ENCODE measurements around the gene SMCO4.
"Not testable (repeated sequence)": the region's sequence is repeated elsewhere in the genome, so short reads cannot be mapped to it uniquely, and the experiment has no call there.

The SMCO4 gene, protein sequence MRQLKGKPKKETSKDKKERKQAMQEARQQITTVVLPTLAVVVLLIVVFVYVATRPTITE

GRCh38 chr11:93543292-93543977 is at the start of gene SMCO4:
TSS of gene SMCO4 (minus strand) at chr11:93543391. CDS start at chr11:93479189, 64,202 bp downstream.
- DNase-seq, result peak; percentile 69

GRCh38 chr11:93591247-93591898 is 48.2 kb upstream of the SMCO4 start:
- no peak for DNase-seq

- no peak for DNase-seq
Observed at GRCh38 chr11:93589347-93589746, 46.2 kb upstream of the SMCO4 start.

DNA sequence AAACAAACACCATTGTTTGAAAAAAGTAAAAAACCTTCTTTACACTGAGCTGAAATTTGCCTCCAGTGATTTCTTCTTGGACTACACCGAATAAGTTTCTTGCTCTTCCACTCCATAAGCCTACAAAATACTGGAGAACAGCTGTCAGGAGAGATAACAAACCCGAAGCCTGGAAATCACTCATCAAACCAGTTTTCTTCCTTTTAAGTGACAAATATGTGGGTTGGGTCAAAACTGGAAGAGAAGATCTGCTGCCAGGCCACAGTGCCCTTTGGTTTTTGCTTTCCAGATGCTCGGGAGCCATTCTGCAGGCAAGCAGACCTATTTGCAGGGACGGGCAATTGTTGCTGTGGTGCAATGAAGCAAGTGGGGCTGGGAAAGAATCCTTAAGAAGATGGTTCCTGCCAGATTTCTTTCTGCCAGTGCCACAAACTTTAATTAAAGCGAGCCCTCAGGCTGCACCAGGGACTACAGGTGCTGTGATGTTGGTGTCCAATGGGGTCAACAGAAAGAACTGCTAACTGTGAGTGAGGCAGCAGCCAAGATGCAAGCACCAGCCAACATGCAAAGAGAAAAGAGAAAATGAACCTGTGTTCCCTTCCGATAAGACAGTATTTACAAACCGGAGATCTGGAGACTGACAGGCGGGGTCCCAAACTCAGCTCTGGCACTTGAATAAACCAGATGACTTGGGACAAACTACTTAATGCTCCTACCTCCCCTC is 44.8 kb upstream of the SMCO4 start:
- DNase-seq, result no peak

- DNase-seq, result not testable (repeated sequence)
Observed at GRCh38 chr11:93587425-93587824, 44.2 kb upstream of the SMCO4 start.

- DNase-seq, result no peak
Observed at GRCh38 chr11:93585758-93586157, 42.6 kb upstream of the SMCO4 start.

DNA sequence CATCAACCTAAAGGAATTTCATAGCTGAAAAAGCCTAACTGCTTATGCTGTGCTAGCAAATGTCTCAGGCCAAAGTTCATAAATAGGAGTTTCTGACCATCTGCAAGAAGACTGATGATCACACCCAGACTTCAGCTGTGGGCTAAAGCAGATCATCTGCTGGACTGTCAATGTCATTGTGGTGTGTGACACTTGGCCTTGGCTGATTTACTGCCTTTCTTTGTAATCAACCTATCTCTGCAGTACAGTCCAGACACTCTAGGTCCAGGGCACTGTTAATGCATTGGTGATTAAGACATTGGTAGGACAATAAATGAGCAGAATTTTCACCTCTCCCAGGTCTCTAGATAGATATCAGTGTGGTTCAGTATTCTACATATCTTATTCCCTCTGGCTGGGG is 40.3 kb upstream of the SMCO4 start:
- DNase-seq, result no peak

DNA sequence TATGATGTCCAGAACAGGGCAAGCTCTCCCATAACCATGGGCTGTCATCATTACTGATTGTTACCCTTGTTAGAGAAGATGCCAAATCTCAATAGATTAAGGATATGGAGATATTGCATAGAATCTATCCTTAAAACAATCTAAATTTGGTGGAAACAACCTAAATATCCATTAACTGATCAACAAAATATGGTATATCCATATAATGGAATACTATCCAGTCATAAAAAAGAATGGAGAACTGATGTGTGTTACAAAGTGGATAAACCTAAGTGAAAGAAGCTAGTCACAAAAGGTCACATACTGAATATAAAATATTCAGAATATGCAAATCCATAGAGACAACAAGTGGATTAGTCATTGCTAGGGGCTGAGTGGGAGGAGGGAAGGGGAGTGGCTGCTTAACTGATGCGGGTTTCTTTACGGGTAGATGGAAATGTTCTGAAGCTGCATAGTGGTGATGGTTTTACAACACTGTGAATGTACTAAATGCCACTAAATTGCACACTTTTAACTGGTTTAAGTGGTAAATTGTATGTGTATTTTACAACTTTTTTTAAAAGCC is 36.1 kb upstream of the SMCO4 start:
- no peak for DNase-seq

- no peak for DNase-seq
Observed at GRCh38 chr11:93577286-93577685, 34.1 kb upstream of the SMCO4 start.

DNA sequence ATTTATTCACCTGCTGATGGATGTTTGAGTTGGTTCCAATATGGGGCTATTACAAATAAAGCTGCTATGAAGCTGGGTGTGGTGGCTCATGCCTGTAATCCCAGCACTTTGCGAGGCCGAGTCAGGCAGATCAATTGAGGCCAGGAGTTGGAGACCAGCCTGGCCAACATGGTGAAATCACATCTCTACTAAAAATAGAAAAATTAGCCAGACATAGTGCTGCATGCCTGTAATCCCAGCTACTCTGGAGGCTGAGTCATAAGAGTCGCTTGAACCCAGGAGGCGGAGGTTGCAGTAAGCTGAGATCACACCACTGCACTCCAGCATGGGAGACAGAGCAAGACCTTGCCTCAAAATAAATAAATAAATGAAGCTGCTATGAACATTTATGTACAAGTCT is 33.7 kb upstream of the SMCO4 start:
- not testable (repeated sequence) for DNase-seq

DNA sequence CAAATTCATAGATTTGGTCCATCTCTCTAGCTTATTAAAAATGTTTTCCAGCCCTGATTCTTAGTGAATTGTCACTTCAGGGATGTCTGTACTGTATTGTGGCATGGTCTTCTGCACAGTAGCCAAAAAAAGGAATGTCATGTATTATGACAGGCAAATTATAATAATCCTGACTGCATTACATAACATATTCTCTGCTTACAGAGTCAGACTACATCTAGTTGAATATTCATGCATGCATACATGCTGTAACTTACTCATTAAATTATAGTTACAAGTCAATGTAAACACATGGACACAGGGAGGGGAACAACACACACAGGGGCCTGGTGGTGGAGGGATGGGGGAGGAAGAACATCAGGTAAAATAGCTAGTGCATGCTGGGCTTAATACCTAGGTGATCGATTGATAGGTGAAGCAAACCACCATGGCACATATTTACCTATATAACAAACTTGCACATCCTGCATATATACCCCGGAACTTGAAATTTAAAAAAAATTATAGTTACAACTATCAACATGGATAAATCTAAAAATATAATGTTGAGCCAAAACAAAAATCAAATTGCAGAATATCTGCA is 31.5 kb upstream of the SMCO4 start:
- DNase-seq, result no peak

DNA sequence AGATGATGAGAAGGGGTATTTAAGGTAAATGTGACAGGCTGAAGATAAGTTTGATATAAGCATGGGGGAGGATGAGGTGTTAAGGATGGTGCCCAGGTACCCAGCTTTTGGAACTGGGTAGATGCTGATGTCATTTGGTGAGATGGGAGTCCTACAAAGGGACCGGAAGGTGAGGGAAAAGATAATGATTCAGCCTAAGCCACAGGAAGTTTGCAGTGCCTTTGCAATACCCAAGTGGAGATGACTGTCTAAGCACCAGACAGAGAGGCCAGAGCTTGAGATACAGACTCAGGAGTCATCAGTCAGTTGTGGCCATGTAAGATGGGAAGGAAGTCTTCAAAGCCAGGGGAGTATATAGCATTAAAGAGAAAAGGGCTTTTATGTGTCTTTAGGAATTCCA is 30.0 kb upstream of the SMCO4 start:
- DNase-seq, result no peak

DNA sequence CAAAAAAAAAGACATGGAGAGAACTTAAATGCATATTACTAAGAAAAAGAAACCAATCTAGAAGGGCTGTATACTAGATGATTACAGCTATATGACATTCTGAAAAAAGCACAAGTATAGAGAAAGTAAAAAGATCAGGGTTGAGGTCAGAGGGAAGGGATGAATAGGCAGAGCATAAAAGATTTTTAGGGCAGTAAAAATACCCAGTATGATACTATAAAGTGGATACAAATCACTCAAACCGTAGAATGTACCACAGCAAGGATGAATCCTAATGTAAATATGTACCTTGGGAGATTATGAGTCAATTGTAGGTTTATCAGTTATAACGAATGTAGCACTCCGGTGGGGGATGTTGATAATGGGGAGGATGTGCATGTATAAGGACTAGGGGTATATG is 29.4 kb upstream of the SMCO4 start:
- no peak for DNase-seq

DNA sequence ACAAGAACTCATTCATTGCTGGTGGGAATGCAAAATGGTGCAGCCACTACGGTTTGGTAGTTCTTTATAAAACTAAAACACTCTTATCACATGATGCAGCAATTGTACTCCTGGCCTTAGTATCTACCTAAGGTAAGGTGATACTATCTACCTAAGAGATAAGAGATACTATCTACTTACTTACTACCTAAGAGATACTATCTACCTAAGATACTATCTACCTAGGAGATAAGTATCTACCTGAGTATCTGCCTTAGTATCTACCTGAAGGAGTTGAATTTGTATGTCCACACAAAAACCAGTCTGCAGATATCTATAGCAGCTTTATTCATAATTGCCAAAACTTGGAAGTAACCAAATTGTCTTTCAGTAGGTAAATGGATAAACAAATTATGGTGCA is 29.0 kb upstream of the SMCO4 start:
- no peak for DNase-seq

DNA sequence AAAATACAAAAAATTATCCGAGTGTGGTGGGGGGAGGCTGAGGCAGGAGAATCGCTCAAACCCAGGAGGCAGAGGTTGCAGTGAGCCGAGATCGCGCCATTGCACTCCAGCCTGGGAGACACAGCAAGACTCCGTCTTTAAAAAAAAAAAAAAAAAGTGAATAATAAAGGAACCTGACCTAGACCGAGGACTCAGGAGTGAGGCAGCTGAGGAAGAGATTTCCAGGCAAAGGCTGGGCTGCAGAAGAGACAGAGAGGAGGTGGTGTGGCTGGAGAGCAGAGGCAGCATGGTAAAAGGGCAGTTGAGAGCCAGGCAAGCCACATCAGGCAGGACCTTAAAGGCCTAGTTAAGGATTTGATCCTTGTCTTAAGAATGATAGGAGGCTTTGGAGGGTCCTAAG is 28.4 kb upstream of the SMCO4 start:
- no peak for DNase-seq

GRCh38 chr11:93570759-93571413 is 27.7 kb upstream of the SMCO4 start:
- no peak for DNase-seq

DNA sequence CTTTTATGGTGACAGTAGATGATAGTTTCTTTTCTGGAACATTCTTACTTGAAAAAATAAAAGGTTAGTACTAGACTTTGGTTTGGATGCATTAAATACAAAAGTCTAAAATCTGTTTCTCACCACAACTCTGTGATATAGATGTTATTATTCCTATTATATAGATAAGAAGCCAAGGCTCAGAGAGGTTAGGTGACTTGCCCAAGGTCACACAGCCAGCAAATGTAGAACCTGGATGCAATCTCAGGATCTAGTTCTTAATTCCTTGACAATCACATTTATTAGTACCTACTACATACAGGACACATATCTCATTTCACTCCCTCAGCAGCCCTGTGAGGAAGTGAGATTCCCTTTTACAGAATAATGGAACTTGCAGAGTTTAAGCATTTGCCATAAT is 26.3 kb upstream of the SMCO4 start:
- no peak for DNase-seq

GRCh38 chr11:93568726-93569125 is 25.5 kb upstream of the SMCO4 start:
- no peak for DNase-seq

- DNase-seq, result no peak
Observed at GRCh38 chr11:93567401-93567895, 24.3 kb upstream of the SMCO4 start.

DNA sequence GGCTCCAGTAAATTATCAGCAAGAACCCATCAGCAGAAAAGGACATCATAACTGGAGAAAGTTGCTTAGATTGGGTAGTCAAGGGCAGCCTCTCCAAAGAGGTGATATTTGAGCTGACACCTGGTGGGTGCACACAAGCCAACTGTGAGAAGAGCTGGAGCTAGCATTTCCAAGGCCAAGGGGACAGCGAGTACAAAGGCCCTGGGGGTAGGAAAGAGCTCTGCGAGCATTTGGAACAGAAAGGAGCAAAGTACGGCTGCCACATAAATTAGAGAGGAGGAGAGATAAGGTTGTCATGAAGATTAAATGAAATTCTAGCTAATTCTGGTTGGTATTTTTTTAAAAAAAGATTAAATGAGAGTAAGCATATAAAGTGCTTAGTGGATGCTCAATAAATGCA is 21.7 kb upstream of the SMCO4 start:
- DNase-seq, result no peak

DNA sequence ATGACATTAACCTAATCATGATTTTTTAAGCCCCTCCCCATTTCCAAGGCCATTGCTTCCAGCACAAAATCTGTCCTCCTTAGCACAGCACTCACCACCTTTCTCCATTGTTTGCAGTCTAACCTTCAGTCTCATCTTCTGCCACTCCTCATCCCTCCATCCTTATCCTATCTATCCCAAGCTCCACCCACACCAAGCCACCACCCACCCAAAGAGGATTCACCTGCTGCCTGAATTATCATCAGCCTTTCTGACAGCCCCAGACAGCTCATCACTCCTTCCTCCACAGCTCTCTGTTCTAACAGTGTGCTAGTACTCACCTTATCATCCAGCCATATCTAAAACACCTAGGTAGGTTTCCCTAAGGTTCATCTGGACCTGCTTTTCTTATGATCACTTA is 20.7 kb upstream of the SMCO4 start:
- no peak for DNase-seq

DNA sequence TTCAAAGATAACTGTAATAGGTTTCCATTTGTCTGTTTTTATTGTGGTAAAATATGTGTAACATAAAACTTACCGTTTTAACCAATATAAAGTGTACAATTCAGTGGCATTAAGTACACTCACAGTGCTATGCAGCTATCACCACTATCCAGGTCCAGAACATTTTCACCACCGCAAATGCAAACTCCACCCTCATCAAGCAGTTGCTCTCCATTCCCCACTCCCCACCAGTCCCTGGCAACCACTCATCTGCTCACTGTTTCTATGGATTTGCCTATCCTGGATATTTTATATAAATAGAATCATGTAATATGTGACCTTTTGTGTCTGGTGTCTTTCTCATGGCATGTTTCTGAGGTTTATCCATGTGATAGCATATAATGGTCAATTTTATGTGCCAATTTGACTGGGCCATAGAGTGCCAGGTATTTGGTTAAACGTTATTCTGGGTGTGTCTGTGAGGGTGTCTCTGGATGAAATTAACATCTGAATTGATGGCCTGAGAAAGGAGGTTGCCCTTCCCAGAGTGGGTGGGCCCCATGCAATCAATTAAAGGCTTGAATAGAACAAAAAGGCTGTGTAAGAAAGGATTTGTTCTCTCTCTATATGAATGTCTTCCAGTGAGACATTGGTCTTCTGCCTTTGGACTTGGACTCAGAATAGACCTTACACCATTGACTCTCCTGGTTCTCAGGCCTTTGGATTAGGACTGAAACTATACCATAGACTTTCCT is 17.2 kb upstream of the SMCO4 start:
- DNase-seq, result no peak

Data from CD4-positive, alpha-beta T cell treated with Interleukin-12 subunit alpha and Interleukin-12 subunit beta, for 1 hour (primary cell).